Measurements from ENCODE around the gene HOXA3.

Gene HOXA3

GRCh38 chr7:27141137-27141922, 11.1 kb downstream of the HOXA3 start:
- no peak for TF ChIP-seq POLR2AphosphoS5 (IDR thresholded peaks at IDR 0.05; ENCODE audit: low read depth)
- no peak for TF ChIP-seq SPI1 (IDR thresholded peaks at IDR 0.05; ENCODE audit: borderline replicate concordance, low read depth)
- TF ChIP-seq CTCF (IDR thresholded peaks at IDR 0.05; ENCODE audit: insufficient read depth, low read length) = no peak
- no peak for TF ChIP-seq GABPA (IDR thresholded peaks at IDR 0.05; ENCODE audit: low read depth)
- TF ChIP-seq REST (IDR thresholded peaks at IDR 0.05; ENCODE audit: insufficient replicate concordance, low read depth) = no peak
- H3K4me3 ChIP-seq (replicated peaks; ENCODE audit: insufficient read depth, low read length) = no peak overlapping the region
- H3K27ac ChIP-seq (replicated peaks) = no peak overlapping the region
- H3K27me3 ChIP-seq (ENCODE audit: insufficient read depth, poor library complexity, severe bottlenecking) = peaks cover 3% of the 10 kb centered on the region
- no peak for DNase-seq (ENCODE audit: low read depth in 1 of 2, low spot score in 1 of 2)

- no peak for TF ChIP-seq SPI1 (IDR thresholded peaks at IDR 0.05; ENCODE audit: borderline replicate concordance, low read depth)
- no peak for TF ChIP-seq POLR2AphosphoS5 (IDR thresholded peaks at IDR 0.05; ENCODE audit: low read depth)
- no peak for TF ChIP-seq REST (IDR thresholded peaks at IDR 0.05; ENCODE audit: insufficient replicate concordance, low read depth)
- no peak for TF ChIP-seq CTCF (IDR thresholded peaks at IDR 0.05; ENCODE audit: insufficient read depth, low read length)
- TF ChIP-seq GABPA (IDR thresholded peaks at IDR 0.05; ENCODE audit: low read depth) = no peak
- Histone ChIP-seq H3K27me3 (ENCODE audit: insufficient read depth, poor library complexity, severe bottlenecking) (peaks cover 3% of the 10 kb centered on the region), H3K27ac (replicated peaks) (no peak overlapping the region), H3K4me3 (replicated peaks; ENCODE audit: insufficient read depth, low read length) (no peak overlapping the region)
- no peak for DNase-seq (ENCODE audit: low read depth in 1 of 2, low spot score in 1 of 2)
These were observed 12.1 kb downstream of the HOXA3 start for GRCh38 chr7:27140126-27140857.

- H3K27me3 ChIP-seq (ENCODE audit: insufficient read depth, poor library complexity, severe bottlenecking) = peaks cover 3% of the 10 kb centered on the region
- H3K4me3 ChIP-seq (replicated peaks; ENCODE audit: insufficient read depth, low read length) = no peak overlapping the region
- no peak overlapping the region for H3K27ac ChIP-seq (replicated peaks)
- TF ChIP-seq REST (IDR thresholded peaks at IDR 0.05; ENCODE audit: insufficient replicate concordance, low read depth) = no peak
- TF ChIP-seq GABPA (IDR thresholded peaks at IDR 0.05; ENCODE audit: low read depth) = no peak
- no peak for TF ChIP-seq CTCF (IDR thresholded peaks at IDR 0.05; ENCODE audit: insufficient read depth, low read length)
- no peak for TF ChIP-seq SPI1 (IDR thresholded peaks at IDR 0.05; ENCODE audit: borderline replicate concordance, low read depth)
- no peak for TF ChIP-seq POLR2AphosphoS5 (IDR thresholded peaks at IDR 0.05; ENCODE audit: low read depth)
- no peak for DNase-seq (ENCODE audit: low read depth in 1 of 2, low spot score in 1 of 2)
These were observed 12.9 kb downstream of the HOXA3 start for GRCh38 chr7:27139334-27140125.

All from HL-60 (cell line).